OCI-LY7 (cell line): ENCODE results near the gene CMSS1. TPM values are rescaled to one million over a fixed set of nuclear protein-coding genes. Genes with fewer than 3 reads are reported as not detected.

Experiments
- BruUV-seq: library from RNA; stranded (reverse); fragments of 400-500 nt; replicated peaks from 2 replicates; lab custom pipeline; 2021; lab: Mats Ljungman, UMichigan
- CTCF ChIA-PET: fragments of 300-600 bp; sonication (Branson Sonifier 250); formaldehyde crosslinking; loops from one replicate; lab custom pipeline; 2022; ENCODE audit warnings: antibody characterized with exemption; ENCODE audit not compliant: unreplicated experiment; lab: Charles Lee
- POLR2A ChIA-PET: fragments of 300-600 bp; sonication (Branson Sonifier 250); formaldehyde crosslinking; loops from one replicate; lab custom pipeline; 2022; ENCODE audit warnings: antibody characterized with exemption; lab: Charles Lee
- DNase-seq: peaks from one replicate; pipeline ENCODE4 v3.0.0-alpha.2; 2015; ENCODE audit warnings: low spot score
- H2AFZ ChIP-seq: fragments of 200-600 bp; sonication (generic), shearing (Covaris generic); 2 replicates; pipeline ENCODE4 v1.6.1; 2014; ENCODE audit warnings: mild to moderate bottlenecking, antibody characterized with exemption, low read length, moderate library complexity
- H3K27ac ChIP-seq: fragments of 200-600 bp; sonication (generic); 2 replicates; pipeline ENCODE4 v1.5.1; 2014; ENCODE audit warnings: mixed run types, low read depth, mild to moderate bottlenecking, moderate library complexity, low read length, inconsistent platforms; ENCODE audit not compliant: poor library complexity, severe bottlenecking
- H3K36me3 ChIP-seq: fragments of 200-600 bp; sonication (generic); 2 replicates; pipeline ENCODE4 v1.6.1; 2014; ENCODE audit warnings: mild to moderate bottlenecking, antibody characterized with exemption, low read length, moderate library complexity, mixed read lengths; ENCODE audit not compliant: insufficient read depth
- H3K4me1 ChIP-seq: fragments of 200-600 bp; sonication (generic); 2 replicates; pipeline ENCODE4 v1.5.1; 2014; ENCODE audit warnings: mild to moderate bottlenecking, low read length; ENCODE audit not compliant: insufficient read depth, poor library complexity, severe bottlenecking
- H3K4me2 ChIP-seq: fragments of 200-600 bp; sonication (generic); 2 replicates; pipeline ENCODE4 v1.6.1; 2014; ENCODE audit warnings: mild to moderate bottlenecking, low read length
- H3K4me3 ChIP-seq: fragments of 200-600 bp; sonication (generic); 2 replicates; pipeline ENCODE4 v1.5.1; 2014; ENCODE audit warnings: mild to moderate bottlenecking, low read depth, low read length; ENCODE audit not compliant: poor library complexity, severe bottlenecking
- H3K79me2 ChIP-seq: fragments of 200-600 bp; sonication (generic); 2 replicates; pipeline ENCODE4 v1.6.1; 2016; ENCODE audit warnings: low read depth, mild to moderate bottlenecking, low read length, moderate library complexity, mixed read lengths; ENCODE audit not compliant: insufficient read depth
- H3K9me2 ChIP-seq: fragments of 200-600 bp; sonication (generic); 2 replicates; pipeline ENCODE4 v1.6.1; 2016; ENCODE audit warnings: mild to moderate bottlenecking, low read length, mixed read lengths; ENCODE audit not compliant: insufficient read depth
- H3K9me3 ChIP-seq: fragments of 200-600 bp; sonication (generic); 2 replicates; pipeline ENCODE4 v1.6.1; 2014; ENCODE audit warnings: mild to moderate bottlenecking, mixed run types, low read length, mixed read lengths
- H4K20me1 ChIP-seq: fragments of 200-600 bp; sonication (generic); 2 replicates; pipeline ENCODE4 v1.6.1; 2014; ENCODE audit warnings: mild to moderate bottlenecking, antibody characterized with exemption, low read length, moderate library complexity, mixed read lengths; ENCODE audit not compliant: insufficient read depth
- CTCF ChIP-seq: fragments of 200-600 bp; sonication (generic); conservative IDR thresholded peaks from 2 replicates; pipeline ENCODE4 v1.5.1; 2014; ENCODE audit warnings: mild to moderate bottlenecking, antibody characterized with exemption, low read length, moderate library complexity, mixed read lengths
- EZH2phosphoT487 ChIP-seq: fragments of 200-600 bp; sonication (generic); IDR thresholded peaks from 2 replicates; pipeline ENCODE4 v1.6.1; 2018; ENCODE audit warnings: low read depth, borderline replicate concordance, mild to moderate bottlenecking, mixed run types, antibody characterized with exemption, low read length, moderate library complexity, mixed read lengths
- intact Hi-C: fragments of 100-400 bp; cut with micrococcal nuclease; formaldehyde crosslinking; loops from one replicate; pipeline ENCODE4 v1.10.0; 2022; ENCODE audit not compliant: unreplicated experiment
- total RNA-seq, 2 experiments: library from RNA; depleted of rRNA in 1 of 2; stranded (reverse); fragments of >200 nt in 1 of 2; shearing (Covaris generic) in 1 of 2; gene quantifications; 2 replicates each; pipeline ENCODE4 v1.2.3, GENCODE V29; 2014 to 2022

The CMSS1 gene
- total RNA-seq, 2 experiments from 2014 or later, result 25.7 to 46.6 TPM

GRCh38 chr3:99884484-99884883 is 66.8 kb downstream of the CMSS1 start:
- no peaks in the 10 kb centered on the region for H3K4me1 ChIP-seq
- H3K79me2 ChIP-seq, result no peaks in the 10 kb centered on the region
- CTCF ChIA-PET, result no interaction called here
- no peak for TF ChIP-seq CTCF
- TF ChIP-seq EZH2phosphoT487, result no peak
- no TSS peak for BruUV-seq
- H3K4me2 ChIP-seq, result no peak overlapping the region
- no peak overlapping the region for H3K27ac ChIP-seq
- H3K36me3 ChIP-seq, result no peaks in the 10 kb centered on the region
- H3K9me3 ChIP-seq, result no peaks in the 10 kb centered on the region
- intact Hi-C loops, result no loop called here
- no peak overlapping the region for H2AFZ ChIP-seq
- POLR2A ChIA-PET, result interaction anchor here (1.1 kb wide), 1 partner anchor 14 kb away, joined by 3 read pairs; no protein-coding TSS in a partner anchor
- H3K9me2 ChIP-seq, result no peaks in the 10 kb centered on the region
- peaks cover 5% of the 10 kb centered on the region; the same call in 1 of the 2 replicates for H4K20me1 ChIP-seq
- H3K4me3 ChIP-seq, result no peak overlapping the region
- DNase-seq, result no peak

- H3K27ac ChIP-seq, result no peak overlapping the region
- no TSS peak for BruUV-seq
- H3K9me2 ChIP-seq, result no peaks in the 10 kb centered on the region
- H3K36me3 ChIP-seq, result no peaks in the 10 kb centered on the region
- H2AFZ ChIP-seq, result no peak overlapping the region
- H4K20me1 ChIP-seq, result peaks cover 5% of the 10 kb centered on the region; the same call in 1 of the 2 replicates
- DNase-seq, result no peak
- TF ChIP-seq CTCF, result no peak
- TF ChIP-seq EZH2phosphoT487, result no peak
- no peak overlapping the region for H3K4me3 ChIP-seq
- H3K4me1 ChIP-seq, result no peaks in the 10 kb centered on the region
- intact Hi-C loops, result no loop called here
- CTCF ChIA-PET, result no interaction called here
- H3K9me3 ChIP-seq, result no peaks in the 10 kb centered on the region
- no peaks in the 10 kb centered on the region for H3K79me2 ChIP-seq
- no peak overlapping the region for H3K4me2 ChIP-seq
- POLR2A ChIA-PET, result no interaction called here
These were observed 67.4 kb downstream of the CMSS1 start for GRCh38 chr3:99885085-99885484.

- Histone ChIP-seq H3K36me3 (no peaks in the 10 kb centered on the region), H3K27ac (no peak overlapping the region), H3K9me3 (no peaks in the 10 kb centered on the region; the same call in 1 of the 2 replicates), H2AFZ (no peak overlapping the region), H4K20me1 (peaks cover 5% of the 10 kb centered on the region; the same call in 1 of the 2 replicates), H3K4me3 (no peak overlapping the region), H3K79me2 (no peaks in the 10 kb centered on the region), H3K4me1 (no peaks in the 10 kb centered on the region), H3K9me2 (no peaks in the 10 kb centered on the region), H3K4me2 (no peak overlapping the region)
- no TSS peak for BruUV-seq
- ChIA-PET POLR2A (no interaction called here), CTCF (no interaction called here)
- DNase-seq, result no peak
- intact Hi-C loops, result no loop called here
- TF ChIP-seq EZH2phosphoT487 (no peak), CTCF (no peak)
These were observed 68.2 kb downstream of the CMSS1 start for GRCh38 chr3:99885851-99886250.
